Panc1 (cell line): ENCODE measurements around the gene FRYL. TPM values are rescaled to one million over a fixed set of nuclear protein-coding genes. Genes with fewer than 3 reads are reported as not detected.
"Not testable (repeated sequence)": the region's sequence is repeated elsewhere in the genome, so short reads cannot be mapped to it uniquely, and the experiment has no call there.

Experiments used
- ATAC-seq: fragments of 200-7000 bp; cut with Tn5 transposase; 2 replicates; pipeline ENCODE4 v1.9.1; 2020; ENCODE audit warnings: mild to moderate bottlenecking, moderate library complexity
- BruUV-seq: library from RNA; stranded (reverse); fragments of 400-500 nt; replicated peaks from 2 replicates; lab custom pipeline; 2021; lab: Mats Ljungman, UMichigan
- CTCF ChIA-PET: fragments of 300-600 bp; sonication (Branson Sonifier 250); formaldehyde crosslinking; loops from one replicate; lab custom pipeline; 2022; ENCODE audit warnings: antibody characterized with exemption; lab: Charles Lee
- POLR2A ChIA-PET: fragments of 300-600 bp; sonication (Branson Sonifier 250); formaldehyde crosslinking; loops from one replicate; lab custom pipeline; 2022; ENCODE audit warnings: antibody characterized with exemption; lab: Charles Lee
- DNase-seq: peaks from one replicate; pipeline ENCODE4 v3.0.0-alpha.2; 2010; ENCODE audit warnings: low read depth, low spot score
- H3K27ac ChIP-seq: 2 replicates; pipeline ENCODE4 v1.5.1; 2011; ENCODE audit warnings: mild to moderate bottlenecking, low read length, inconsistent platforms
- H3K27me3 ChIP-seq: fragments of 200-500 bp; sonication (Bioruptor generic); 2 replicates; pipeline ENCODE4 v1.6.0; 2014; ENCODE audit warnings: low read length, inconsistent platforms; ENCODE audit not compliant: control insufficient read depth, insufficient read depth
- H3K36me3 ChIP-seq: fragments of 200-500 bp; sonication (Bioruptor generic); 2 replicates; pipeline ENCODE4 v1.5.1; 2014; ENCODE audit warnings: inconsistent platforms, mild to moderate bottlenecking, low read length, moderate library complexity; ENCODE audit not compliant: control insufficient read depth, insufficient read depth
- H3K4me1 ChIP-seq: 2 replicates; pipeline ENCODE4 v1.5.1; 2011; ENCODE audit warnings: inconsistent platforms, mild to moderate bottlenecking, low read length, moderate library complexity; ENCODE audit not compliant: control insufficient read depth, insufficient read depth
- H3K4me3 ChIP-seq, 2 experiments: 2 replicates each; pipeline ENCODE4 v1.5.1; 2011 to 2012; ENCODE audit warnings: low read depth in 2 of 2, low read length in 2 of 2, mild to moderate bottlenecking in 2 of 2, inconsistent platforms in 1 of 2, moderate library complexity in 1 of 2
- H3K9me3 ChIP-seq: fragments of 200-500 bp; sonication (Bioruptor generic); 2 replicates; pipeline ENCODE4 v1.5.1; 2014; ENCODE audit warnings: low read depth, mild to moderate bottlenecking, inconsistent platforms, low read length, moderate library complexity; ENCODE audit not compliant: control insufficient read depth, insufficient read depth
- CTCF ChIP-seq: fragments of 450-650 bp; IDR thresholded peaks from 2 replicates; pipeline ENCODE4 v1.5.1; 2017; ENCODE audit warnings: mild to moderate bottlenecking
- POLR2AphosphoS5 ChIP-seq: IDR thresholded peaks from 2 replicates; pipeline ENCODE4 v1.6.1; 2012; ENCODE audit warnings: mild to moderate bottlenecking, low read depth, low read length, moderate library complexity
- REST ChIP-seq, 2 experiments: IDR thresholded peaks; 2 replicates each; pipeline ENCODE4 v1.6.1; 2011 to 2012; ENCODE audit warnings: low read depth in 2 of 2, control low read depth in 1 of 2, low read length in 1 of 2, mild to moderate bottlenecking in 1 of 2, moderate library complexity in 1 of 2; ENCODE audit not compliant: insufficient read depth in 1 of 2
- SIN3A ChIP-seq: IDR thresholded peaks from 2 replicates; pipeline ENCODE4 v1.6.1; 2012; ENCODE audit warnings: low read depth, mild to moderate bottlenecking, low read length, moderate library complexity, borderline replicate concordance; ENCODE audit not compliant: insufficient read depth
- TCF7L2 ChIP-seq: IDR thresholded peaks from 2 replicates; pipeline ENCODE4 v1.6.1; 2011; ENCODE audit warnings: mild to moderate bottlenecking, low read depth, low read length, inconsistent platforms
- in situ Hi-C: cut with HindIII; loops from 2 replicates; pipeline ENCODE4 v1.10.0; 2016; ENCODE audit warnings: low sequenced_read_pairs, low pct_unique_long_range_greater_than_20kb
- intact Hi-C: fragments of 100-400 bp; cut with micrococcal nuclease; formaldehyde crosslinking; loops from one replicate; pipeline ENCODE4 v1.10.0; 2022; ENCODE audit not compliant: unreplicated experiment
- total RNA-seq: library from RNA; stranded (reverse); gene quantifications from one replicate; pipeline ENCODE4 v1.2.1, GENCODE V29; 2021; ENCODE audit not compliant: unreplicated experiment

FRYL gene
- total RNA-seq, 1 experiment from 2014 or later, result 47.5 TPM

- H3K4me1 ChIP-seq, result no peaks in the 10 kb centered on the region; the same call in 1 of the 2 replicates
- H3K27ac ChIP-seq, result no peak overlapping the region
- intact Hi-C loops, result no loop called here
- ChIA-PET POLR2A (no interaction called here), CTCF (no interaction called here)
- no peaks in the 10 kb centered on the region for H3K27me3 ChIP-seq
- TF ChIP-seq POLR2AphosphoS5 (no peak), REST (IDR thresholded peaks at IDR 0.05; ENCODE audit: insufficient read depth in 1 of 2, low read depth in 2 of 2, low read length in 1 of 2) (no peak), TCF7L2 (no peak), SIN3A (no peak), CTCF (no peak)
- DNase-seq, result no peak
- no peaks in the 10 kb centered on the region for H3K9me3 ChIP-seq
- no peaks in the 10 kb centered on the region for H3K36me3 ChIP-seq
- no peak overlapping the region for H3K4me3 ChIP-seq
- no peak for ATAC-seq
- no TSS peak for BruUV-seq
- in situ Hi-C loops, result no loop called here
Observed at GRCh38 chr4:48761286-48761685, 18.8 kb downstream of the FRYL start.

GRCh38 chr4:48758703-48759102, 21.4 kb downstream of the FRYL start:
- intact Hi-C loops, DNase-seq, H3K9me3 ChIP-seq, H3K4me1 ChIP-seq, BruUV-seq, H3K27me3 ChIP-seq, H3K27ac ChIP-seq, ATAC-seq, CTCF ChIA-PET, POLR2A ChIA-PET, H3K36me3 ChIP-seq, H3K4me3 ChIP-seq, in situ Hi-C loops: not testable (repeated sequence)

- Histone ChIP-seq H3K36me3 (no peaks in the 10 kb centered on the region), H3K4me1 (peaks cover 3% of the 10 kb centered on the region), H3K27me3 (no peaks in the 10 kb centered on the region), H3K9me3 (no peaks in the 10 kb centered on the region), H3K4me3 (no peak overlapping the region), H3K27ac (no peak overlapping the region)
- intact Hi-C loops (no loop called here), in situ Hi-C loops (no loop called here)
- ChIA-PET CTCF (no interaction called here), POLR2A (no interaction called here)
- TF ChIP-seq POLR2AphosphoS5, result no peak
- TF ChIP-seq REST (IDR thresholded peaks at IDR 0.05; ENCODE audit: insufficient read depth in 1 of 2, low read depth in 2 of 2, low read length in 1 of 2), result no peak
- TF ChIP-seq SIN3A, result no peak
- no peak for TF ChIP-seq CTCF
- no peak for TF ChIP-seq TCF7L2
- ATAC-seq (no peak), DNase-seq (no peak)
- BruUV-seq, result no TSS peak
Observed at GRCh38 chr4:48756689-48757220, 23.3 kb downstream of the FRYL start.
